Left lung (tissue), 10 donors: ENCODE data around the gene VGF. TPM values are rescaled to one million over a fixed set of nuclear protein-coding genes. Genes with fewer than 3 reads are reported as not detected.
A peak's percentile ranks its signal among the peaks of the same experiment; 100 is the strongest.

Experiments used
- ATAC-seq: fragments of 200-7000 bp; cut with Tn5 transposase; one replicate; pipeline ENCODE4 v1.9.1; 2020; ENCODE audit warnings: moderate library complexity
- DNase-seq, 4 donors: peaks; one replicate each; pipeline ENCODE4 v3.0.0-alpha.2; 2013 to 2020
- H3K27ac ChIP-seq, 2 donors: fragments of 200-600 bp; sonication (generic) in 1 of 2; one replicate each; pipeline versions ENCODE4 v1.5.0 to v1.8.0; 2020 to 2021
- H3K27me3 ChIP-seq, 2 donors: fragments of 200-600 bp; sonication (generic) in 1 of 2; one replicate each; pipeline versions ENCODE4 v1.5.0 to v1.8.0; 2020 to 2021
- H3K36me3 ChIP-seq, 2 donors: fragments of 200-600 bp; sonication (generic) in 1 of 2; one replicate each; pipeline versions ENCODE4 v1.5.0 to v1.8.0; 2020 to 2021
- H3K4me1 ChIP-seq, 2 donors: fragments of 200-600 bp; one replicate each; pipeline ENCODE4 v1.8.0; 2021
- H3K4me3 ChIP-seq, 2 donors: fragments of 200-600 bp; sonication (generic) in 1 of 2; one replicate each; pipeline versions ENCODE4 v1.5.0 to v1.8.0; 2020 to 2021; ENCODE audit warnings: mild to moderate bottlenecking in 1 of 2
- H3K9me3 ChIP-seq, 2 donors: fragments of 200-600 bp; sonication (generic) in 1 of 2; one replicate each; pipeline versions ENCODE4 v1.5.0 to v1.8.0; 2020 to 2021
- CTCF ChIP-seq, 2 donors: fragments of 200-600 bp; sonication (generic) in 1 of 2; IDR thresholded peaks; one replicate each; pipeline versions ENCODE4 v1.5.0 to v1.8.0; 2021; ENCODE audit warnings: antibody characterized with exemption in 2 of 2
- intact Hi-C, 2 donors: fragments of 100-400 bp; cut with DNase I; formaldehyde crosslinking; loops; one replicate each; pipeline versions ENCODE4 v1.11.2 to v1.14.2; 2022
- polyA plus RNA-seq, 6 donors: library from polyadenylated mRNA; unstranded; fragments of 120-200 nt; gene quantifications; one replicate each; pipeline ENCODE4 v1.2.1, GENCODE V29; 2013; ENCODE audit not compliant: insufficient read length in 6 of 6
- total RNA-seq, 2 donors: library from RNA; stranded (reverse); fragmentation: NEBNext Ultra II Directional; extraction: Animal tissue kit (Norgen Biotek cat#: 25700); gene quantifications; one replicate each; pipeline ENCODE4 v1.2.1, GENCODE V29; 2021
- donor health status: DM: no; HTN: yes; CAD: no.
- donor health status: DM: no; HTN: no; CAD: no.

VGF gene
- total and polyA plus RNA-seq, 8 donors = 0.82 to 1.4 (median 0.95) TPM; not detected in 2

- Histone ChIP-seq H3K4me3 (no peak overlapping the region), H3K4me1 (peaks cover 6 to 9% of the 10 kb centered on the region in 2 donors), H3K9me3 (no peaks in the 10 kb centered on the region), H3K27ac (no peak overlapping the region), H3K36me3 (peaks cover 0 to 47% of the 10 kb centered on the region in 2 donors), H3K27me3 (peaks cover 5 to 13% of the 10 kb centered on the region in 2 donors)
- no peak for ATAC-seq
- TF ChIP-seq CTCF (IDR thresholded peaks at IDR 0.05) = no peak
- intact Hi-C loops = no loop called here
- no peak for DNase-seq
These were observed 8.3 kb downstream of the VGF start for GRCh38 chr7:101156866-101157589.

- no peak for DNase-seq
- ATAC-seq = no peak
These were observed 9.1 kb downstream of the VGF start for GRCh38 chr7:101156277-101156676.

GRCh38 chr7:101155303-101155702, 10.1 kb downstream of the VGF start:
- no peaks in the 10 kb centered on the region for H3K27me3 ChIP-seq
- no peak for DNase-seq
- H3K4me1 ChIP-seq = peaks cover 6 to 8% of the 10 kb centered on the region in 2 donors
- no peak for ATAC-seq
- H3K4me3 ChIP-seq = peak overlapping the region; percentile 92 to 98
- intact Hi-C loops = no loop called here
- peaks cover 0 to 36% of the 10 kb centered on the region in 2 donors for H3K36me3 ChIP-seq
- H3K27ac ChIP-seq = no peak overlapping the region
- no peaks in the 10 kb centered on the region for H3K9me3 ChIP-seq
- no peak for TF ChIP-seq CTCF (IDR thresholded peaks at IDR 0.05)

More at GRCh38 chr7:101156277-101156676, 9.1 kb downstream of the VGF start:
- no peak overlapping the region for H3K4me3 ChIP-seq
- intact Hi-C loops = no loop called here
- peaks cover 0 to 46% of the 10 kb centered on the region in 2 donors for H3K36me3 ChIP-seq
- H3K9me3 ChIP-seq = no peaks in the 10 kb centered on the region
- peak in 1 of 2 donors; percentile 6 for TF ChIP-seq CTCF (IDR thresholded peaks at IDR 0.05)
- no peak overlapping the region for H3K27ac ChIP-seq
- H3K27me3 ChIP-seq = peaks cover 0 to 6% of the 10 kb centered on the region in 2 donors
- H3K4me1 ChIP-seq = peaks cover 6 to 8% of the 10 kb centered on the region in 2 donors

GRCh38 chr7:101154693-101155102, 10.7 kb downstream of the VGF start:
- intact Hi-C loops = no loop called here
- H3K36me3 ChIP-seq = peaks cover 0 to 32% of the 10 kb centered on the region in 2 donors
- no peaks in the 10 kb centered on the region for H3K27me3 ChIP-seq
- no peak for DNase-seq
- H3K4me3 ChIP-seq = peak overlapping the region; percentile 92 to 98
- H3K9me3 ChIP-seq = no peaks in the 10 kb centered on the region
- ATAC-seq = peak; percentile 60
- H3K27ac ChIP-seq = peak overlapping the region in 1 of 2 donors; percentile 8
- no peak for TF ChIP-seq CTCF (IDR thresholded peaks at IDR 0.05)
- peaks cover 6 to 8% of the 10 kb centered on the region in 2 donors for H3K4me1 ChIP-seq

GRCh38 chr7:101153969-101154692, 11.2 kb downstream of the VGF start, which contains the start of gene AP1S1:
Gene AP1S1 (plus strand): TSS chr7:101154476. CDS start chr7:101154515, 39 bp downstream.
- H3K4me3 ChIP-seq = peak within 1 kb of the TSS; percentile 92 to 98
- H3K9me3 ChIP-seq = no peaks in the 10 kb centered on the region
- peaks cover 0 to 27% of the 10 kb centered on the region in 2 donors for H3K36me3 ChIP-seq
- intact Hi-C loops = no loop called here
- peak; percentile 99 for ATAC-seq
- no peak for TF ChIP-seq CTCF (IDR thresholded peaks at IDR 0.05)
- H3K27ac ChIP-seq = peak within 1 kb of the TSS in 1 of 2 donors; percentile 8
- H3K4me1 ChIP-seq = peaks cover 6 to 8% of the 10 kb centered on the region in 2 donors
- DNase-seq = peak; percentile 89 to 98 (median 96)
- no peaks in the 10 kb centered on the region for H3K27me3 ChIP-seq
